Spleen (tissue), 7 donors: ENCODE data around the gene CPNE6.

Experiments used
- CTCF ChIP-seq, 11 experiments: fragments of 200-600 bp in 7 of 11; fragments of 450-650 bp in 4 of 11; sonication (generic) in 4 of 11; IDR thresholded peaks in 8 of 11; conservative IDR thresholded peaks in 3 of 11; 1 replicate in 7 of 11; 2 replicates in 4 of 11; pipeline versions ENCODE4 v1.4.0 to v1.8.0; 2016 to 2021; ENCODE audit warnings: antibody characterized with exemption in 11 of 11, inconsistent platforms in 4 of 11, mild to moderate bottlenecking in 1 of 11
- POLR2A ChIP-seq, 3 donors: fragments of 450-650 bp; IDR thresholded peaks; one replicate each; pipeline ENCODE4 v1.5.1; 2017; ENCODE audit warnings: antibody characterized with exemption in 3 of 3, mild to moderate bottlenecking in 1 of 3
- POLR2AphosphoS5 ChIP-seq, 3 donors: sonication (generic); formaldehyde crosslinking; IDR thresholded peaks; one replicate each; pipeline ENCODE4 v1.5.1; 2017; ENCODE audit warnings: antibody characterized with exemption in 3 of 3
- donor health status: DM: no; HTN: no; CAD: no; lungs with moderate emphysema.
- donor health status: DM: no; HTN: no; CAD: no.
- donor health status: DM: no; HTN: no; CAD: no.

DNA sequence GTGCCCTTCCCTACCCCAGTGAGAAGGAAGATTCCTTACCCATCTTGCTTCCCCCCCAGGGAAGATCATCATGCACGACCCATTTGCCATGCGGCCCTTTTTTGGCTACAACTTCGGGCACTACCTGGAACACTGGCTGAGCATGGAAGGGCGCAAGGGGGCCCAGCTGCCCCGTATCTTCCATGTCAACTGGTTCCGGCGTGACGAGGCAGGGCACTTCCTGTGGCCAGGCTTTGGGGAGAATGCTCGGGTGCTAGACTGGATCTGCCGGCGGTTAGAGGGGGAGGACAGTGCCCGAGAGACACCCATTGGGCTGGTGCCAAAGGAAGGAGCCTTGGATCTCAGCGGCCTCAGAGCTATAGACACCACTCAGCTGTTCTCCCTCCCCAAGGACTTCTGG lies 32.1 kb downstream of the CPNE6 start:
- TF ChIP-seq POLR2AphosphoS5 (IDR thresholded peaks at IDR 0.05) (peak in 1 of 3 donors; percentile 18), CTCF (IDR thresholded peaks at IDR 0.05 in 8 of 11, conservative IDR thresholded peaks at IDR 0.05 in 3 of 11) (no peak), POLR2A (IDR thresholded peaks at IDR 0.05) (no peak)
